Endodermal cell (in vitro differentiated cells): ENCODE data around the gene CHRND. TPM values are rescaled to one million over a fixed set of nuclear protein-coding genes. Genes with fewer than 3 reads are reported as not detected.
A peak's percentile ranks its signal among the peaks of the same experiment; 100 is the strongest.
"Not testable (repeated sequence)": the region's sequence is repeated elsewhere in the genome, so short reads cannot be mapped to it uniquely, and the experiment has no call there.

Source experiments
- DNase-seq: peaks from one replicate; pipeline ENCODE4 v3.0.0-alpha.2; 2017
- H3K27ac ChIP-seq: 2 replicates; pipeline ENCODE4 v1.5.1; 2013; ENCODE audit warnings: mild to moderate bottlenecking, low read depth, low read length, moderate library complexity
- H3K27me3 ChIP-seq: 2 replicates; pipeline ENCODE4 v1.6.1; 2013; ENCODE audit warnings: mild to moderate bottlenecking, low read length, moderate library complexity; ENCODE audit not compliant: insufficient read depth, control insufficient read depth, poor library complexity, severe bottlenecking
- H3K36me3 ChIP-seq: 2 replicates; pipeline ENCODE4 v1.7.0; 2013; ENCODE audit warnings: mild to moderate bottlenecking, low read length, moderate library complexity; ENCODE audit not compliant: control insufficient read depth, insufficient read depth
- H3K4me1 ChIP-seq: one replicate; pipeline ENCODE4 v1.7.0; 2013; ENCODE audit warnings: low read length; ENCODE audit not compliant: control insufficient read depth, insufficient read depth
- H3K4me3 ChIP-seq: 2 replicates; pipeline ENCODE4 v1.5.1; 2013; ENCODE audit warnings: mild to moderate bottlenecking, low read length, moderate library complexity
- H3K9ac ChIP-seq: 2 replicates; pipeline ENCODE4 v1.6.1; 2013; ENCODE audit warnings: mild to moderate bottlenecking, low read length, moderate library complexity; ENCODE audit not compliant: poor library complexity, severe bottlenecking; ENCODE audit errors: extremely low read depth
- H3K9me3 ChIP-seq: 2 replicates; pipeline ENCODE4 v1.6.1; 2013; ENCODE audit warnings: mild to moderate bottlenecking, low read length, moderate library complexity; ENCODE audit not compliant: control insufficient read depth
- H3K27ac Mint-ChIP-seq: 2 replicates; pipeline ENCODE4 v1.8.0; 2020; ENCODE audit warnings: mixed read lengths
- H3K27me3 Mint-ChIP-seq: 2 replicates; pipeline ENCODE4 v1.8.0; 2021; ENCODE audit warnings: mild to moderate bottlenecking, mixed read lengths; ENCODE audit not compliant: insufficient read depth
- H3K36me3 Mint-ChIP-seq: 2 replicates; pipeline ENCODE4 v1.8.0; 2020; ENCODE audit warnings: low read depth, mixed read lengths
- H3K4me1 Mint-ChIP-seq: 2 replicates; pipeline ENCODE4 v1.8.0; 2020; ENCODE audit warnings: mixed read lengths
- H3K4me3 Mint-ChIP-seq: 2 replicates; pipeline ENCODE4 v1.8.0; 2020; ENCODE audit warnings: mild to moderate bottlenecking, moderate library complexity, mixed read lengths
- H3K9me3 Mint-ChIP-seq: 2 replicates; pipeline ENCODE4 v1.8.0; 2020; ENCODE audit warnings: mild to moderate bottlenecking, mixed read lengths
- WGBS, 2 experiments: methylation state at CpG; one replicate each; pipeline versions ENCODE4 v1.1.5 to v1.1.7; 2013; ENCODE audit warnings: missing lambda C conversion rate in 2 of 2, mixed read lengths in 1 of 2; ENCODE audit not compliant: insufficient coverage in 1 of 2, insufficient read length in 1 of 2; 5-methylcytosine and 5-hydroxymethylcytosine counted together
- total RNA-seq, 2 donors: library from RNA; stranded (reverse); fragmentation: NEBNext Ultra II Directional in 1 of 2; extraction: Animal tissue kit (Norgen Biotek cat#: 25700) in 1 of 2; gene quantifications; 2 replicates in 1 of 2; 3 replicates in 1 of 2; pipeline ENCODE4 v1.2.1, GENCODE V29; 2021
- TF ChIP-seq, protein P1 (sequence below): fragments of 200-600 bp; sonication (generic); conservative IDR thresholded peaks from 2 replicates; pipeline ENCODE4 v1.5.0; 2021; ENCODE audit warnings: antibody characterized with exemption, mild to moderate bottlenecking

Gene CHRND
- total RNA-seq, 2 donors from 2014 or later = 0.11 TPM; not detected in 1

DNA sequence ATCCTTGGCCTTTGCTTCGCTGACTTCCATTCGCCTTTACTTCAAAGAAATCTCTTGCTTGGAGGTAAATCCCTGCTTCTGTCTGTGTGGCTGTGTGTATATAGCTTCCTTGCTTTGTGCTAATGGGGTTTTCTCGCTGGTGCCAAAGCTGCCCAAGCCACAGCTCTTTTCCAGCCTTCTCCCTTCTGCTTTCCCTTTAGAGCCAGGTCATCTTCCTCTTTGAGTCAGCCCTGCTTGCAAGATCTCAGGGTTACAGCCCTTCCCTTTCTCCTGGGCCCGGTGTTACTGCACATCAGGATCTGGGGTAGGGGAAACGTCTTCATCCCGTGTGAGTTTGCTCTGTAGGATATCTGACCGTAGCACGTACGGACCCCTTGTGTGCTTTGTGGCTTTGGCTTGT lies 43.6 kb downstream of the CHRND start:
- H3K4me3 ChIP-seq = no peak overlapping the region
- H3K27me3 Mint-ChIP-seq = no peaks in the 10 kb centered on the region
- peak overlapping the region; percentile 52 for H3K27ac Mint-ChIP-seq
- peaks cover 85% of the 10 kb centered on the region for H3K36me3 ChIP-seq
- no peaks in the 10 kb centered on the region for H3K4me1 Mint-ChIP-seq
- H3K4me1 ChIP-seq = no peaks in the 10 kb centered on the region
- peaks cover 83% of the 10 kb centered on the region for H3K36me3 Mint-ChIP-seq
- H3K27ac ChIP-seq = no peak overlapping the region
- no peak overlapping the region for H3K4me3 Mint-ChIP-seq
- H3K9me3 Mint-ChIP-seq = no peaks in the 10 kb centered on the region
- TF ChIP-seq, protein P1, sequence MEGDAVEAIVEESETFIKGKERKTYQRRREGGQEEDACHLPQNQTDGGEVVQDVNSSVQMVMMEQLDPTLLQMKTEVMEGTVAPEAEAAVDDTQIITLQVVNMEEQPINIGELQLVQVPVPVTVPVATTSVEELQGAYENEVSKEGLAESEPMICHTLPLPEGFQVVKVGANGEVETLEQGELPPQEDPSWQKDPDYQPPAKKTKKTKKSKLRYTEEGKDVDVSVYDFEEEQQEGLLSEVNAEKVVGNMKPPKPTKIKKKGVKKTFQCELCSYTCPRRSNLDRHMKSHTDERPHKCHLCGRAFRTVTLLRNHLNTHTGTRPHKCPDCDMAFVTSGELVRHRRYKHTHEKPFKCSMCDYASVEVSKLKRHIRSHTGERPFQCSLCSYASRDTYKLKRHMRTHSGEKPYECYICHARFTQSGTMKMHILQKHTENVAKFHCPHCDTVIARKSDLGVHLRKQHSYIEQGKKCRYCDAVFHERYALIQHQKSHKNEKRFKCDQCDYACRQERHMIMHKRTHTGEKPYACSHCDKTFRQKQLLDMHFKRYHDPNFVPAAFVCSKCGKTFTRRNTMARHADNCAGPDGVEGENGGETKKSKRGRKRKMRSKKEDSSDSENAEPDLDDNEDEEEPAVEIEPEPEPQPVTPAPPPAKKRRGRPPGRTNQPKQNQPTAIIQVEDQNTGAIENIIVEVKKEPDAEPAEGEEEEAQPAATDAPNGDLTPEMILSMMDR = no peak
- no peaks in the 10 kb centered on the region for H3K9me3 ChIP-seq
- H3K9ac ChIP-seq = no peak overlapping the region
- H3K27me3 ChIP-seq = no peaks in the 10 kb centered on the region
- WGBS, 2 experiments = 96 to 99% methylated on average over 8 to 9 of the region's 9 CpGs
- DNase-seq = no peak

DNA sequence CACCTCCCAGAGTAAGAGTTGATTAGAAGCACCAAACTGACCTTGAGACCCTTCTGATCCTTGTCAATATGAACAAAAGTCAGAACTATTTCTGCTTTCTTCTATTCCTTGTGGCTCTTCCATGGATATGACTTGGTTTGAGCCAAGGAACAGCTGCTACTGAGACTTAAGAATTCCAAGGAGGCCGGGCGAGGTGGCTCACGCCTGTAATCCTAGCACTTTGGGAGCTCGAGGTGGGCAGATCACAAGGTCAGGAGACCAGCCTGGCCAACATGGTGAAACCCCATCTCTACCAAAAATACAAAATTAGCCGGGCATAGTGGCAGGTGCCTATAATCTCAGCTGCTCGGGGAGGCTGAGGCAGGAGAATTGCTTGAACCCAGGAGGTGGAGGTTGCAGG lies 44.5 kb downstream of the CHRND start:
- not testable (repeated sequence) for H3K27me3 ChIP-seq, DNase-seq, H3K9me3 Mint-ChIP-seq, H3K4me3 ChIP-seq, H3K27ac ChIP-seq, H3K27ac Mint-ChIP-seq, H3K4me3 Mint-ChIP-seq, H3K9ac ChIP-seq, H3K27me3 Mint-ChIP-seq, H3K9me3 ChIP-seq, H3K4me1 Mint-ChIP-seq, H3K4me1 ChIP-seq
- 97 to 98% methylated on average over 5 to 6 of the region's 6 CpGs for WGBS, 2 experiments
- peaks cover 83% of the 10 kb centered on the region for H3K36me3 Mint-ChIP-seq
- H3K36me3 ChIP-seq = peaks cover 85% of the 10 kb centered on the region

DNA sequence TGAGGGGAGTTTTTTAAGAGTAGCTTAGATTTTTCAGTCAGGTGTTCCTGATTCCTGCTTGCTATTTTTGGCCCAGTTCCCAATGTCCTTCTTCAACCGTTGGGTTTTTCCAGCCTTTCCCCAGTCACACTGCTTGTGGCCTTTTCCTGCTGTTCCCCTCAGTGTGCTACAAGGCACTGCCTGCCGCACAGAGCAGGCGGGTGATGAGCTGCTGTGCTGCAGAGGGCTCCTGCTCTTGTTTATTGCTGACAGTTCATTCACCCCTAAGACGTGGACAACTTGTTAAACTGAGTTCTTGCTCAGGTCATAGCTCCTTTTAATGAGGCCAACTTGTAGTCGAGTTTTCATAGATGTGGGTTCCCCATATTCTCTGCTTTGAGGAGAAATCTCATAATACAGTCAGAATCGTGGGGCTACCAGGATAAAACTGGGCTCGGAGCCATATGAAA lies 45.1 kb downstream of the CHRND start:
- no peaks in the 10 kb centered on the region for H3K9me3 Mint-ChIP-seq
- H3K9me3 ChIP-seq = no peaks in the 10 kb centered on the region
- no peaks in the 10 kb centered on the region for H3K4me1 ChIP-seq
- H3K36me3 Mint-ChIP-seq = peaks cover 79% of the 10 kb centered on the region
- no peak overlapping the region for H3K27ac Mint-ChIP-seq
- TF ChIP-seq, protein P1 = no peak
- DNase-seq = no peak
- no peaks in the 10 kb centered on the region for H3K4me1 Mint-ChIP-seq
- H3K27ac ChIP-seq = no peak overlapping the region
- H3K36me3 ChIP-seq = peaks cover 81% of the 10 kb centered on the region
- H3K4me3 ChIP-seq = no peak overlapping the region
- no peaks in the 10 kb centered on the region for H3K27me3 ChIP-seq
- no peak overlapping the region for H3K9ac ChIP-seq
- no peak overlapping the region for H3K4me3 Mint-ChIP-seq
- H3K27me3 Mint-ChIP-seq = no peaks in the 10 kb centered on the region
- 93 to 95% methylated on average over 7 of the region's 7 CpGs for WGBS, 2 experiments

DNA sequence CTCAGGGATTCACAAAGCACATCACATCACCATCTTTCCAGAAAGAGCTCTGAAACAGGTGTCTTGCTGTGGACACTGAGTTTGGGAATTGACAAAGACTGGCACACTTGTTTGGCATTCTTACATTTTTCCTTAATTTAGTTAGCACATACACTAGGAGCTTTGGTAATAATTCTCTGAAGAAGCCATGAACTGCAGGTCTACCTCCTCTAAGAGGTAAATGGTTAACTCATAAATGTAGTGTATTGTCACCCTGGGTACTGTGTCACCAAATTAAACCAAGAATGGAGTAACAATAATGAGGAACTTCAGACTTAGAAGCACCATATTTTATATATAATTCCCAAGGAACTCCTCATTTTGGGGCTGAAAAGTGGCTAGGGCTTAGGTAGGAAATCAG lies 47.1 kb downstream of the CHRND start:
- no peak overlapping the region for H3K27ac ChIP-seq
- Mint-ChIP-seq H3K27ac (no peak overlapping the region), H3K36me3 (peaks cover 71% of the 10 kb centered on the region), H3K9me3 (no peaks in the 10 kb centered on the region), H3K4me1 (no peaks in the 10 kb centered on the region), H3K27me3 (no peaks in the 10 kb centered on the region), H3K4me3 (no peak overlapping the region)
- H3K4me1 ChIP-seq = no peaks in the 10 kb centered on the region
- no peak overlapping the region for H3K4me3 ChIP-seq
- H3K27me3 ChIP-seq = no peaks in the 10 kb centered on the region
- peaks cover 76% of the 10 kb centered on the region for H3K36me3 ChIP-seq
- DNase-seq = no peak
- H3K9ac ChIP-seq = no peak overlapping the region
- H3K9me3 ChIP-seq = no peaks in the 10 kb centered on the region
- TF ChIP-seq, protein P1 = no peak
